CD14-positive monocyte (primary cell): ENCODE results near the gene NPC2. TPM values are rescaled to one million over a fixed set of nuclear protein-coding genes. Genes with fewer than 3 reads are reported as not detected.

Experiments
- DNase-seq, 3 donors: peaks; one replicate each; pipeline ENCODE4 v3.0.0-alpha.2; 2011 to 2022
- H2AFZ ChIP-seq: 2 replicates; pipeline ENCODE4 v1.6.0; 2012; ENCODE audit warnings: mild to moderate bottlenecking, low read depth, low read length, inconsistent platforms; ENCODE audit not compliant: insufficient read depth, poor library complexity, severe bottlenecking
- H3K27ac ChIP-seq, 2 donors: 1 replicate in 1 of 2; 2 replicates in 1 of 2; pipeline ENCODE4 v1.5.1; 2012 to 2013; ENCODE audit warnings: low read length in 2 of 2, control low read depth in 1 of 2, inconsistent platforms in 1 of 2, low read depth in 1 of 2, mild to moderate bottlenecking in 1 of 2
- H3K27me3 ChIP-seq, 2 donors: one replicate each; pipeline versions ENCODE4 v1.6.0 to v1.6.1; 2011 to 2013; ENCODE audit warnings: low read length in 2 of 2; ENCODE audit not compliant: control insufficient read depth in 2 of 2, insufficient read depth in 2 of 2
- H3K36me3 ChIP-seq, 2 donors: replicated peaks in 1 of 2; 1 replicate in 1 of 2; 2 replicates in 1 of 2; pipeline versions ENCODE4 v1.5.1 to v1.6.1; 2012 to 2013; ENCODE audit warnings: low read length in 2 of 2, control low read depth in 1 of 2, inconsistent platforms in 1 of 2, mild to moderate bottlenecking in 1 of 2; ENCODE audit not compliant: insufficient read depth in 2 of 2, control insufficient read depth in 1 of 2
- H3K4me1 ChIP-seq, 2 donors: 1 replicate in 1 of 2; 2 replicates in 1 of 2; pipeline versions ENCODE4 v1.5.1 to v1.6.1; 2012 to 2013; ENCODE audit warnings: low read length in 2 of 2, control low read depth in 1 of 2, inconsistent platforms in 1 of 2, mild to moderate bottlenecking in 1 of 2, moderate library complexity in 1 of 2; ENCODE audit not compliant: insufficient read depth in 2 of 2, control insufficient read depth in 1 of 2
- H3K4me2 ChIP-seq: replicated peaks from 2 replicates; pipeline ENCODE3; 2012; ENCODE audit warnings: low read length, moderate library complexity, mild to moderate bottlenecking; ENCODE audit not compliant: poor library complexity, severe bottlenecking; ENCODE audit errors: extremely low read depth
- H3K4me3 ChIP-seq, 3 experiments: fragments of 200-600 bp in 1 of 3; sonication (generic) in 1 of 3; replicated peaks in 1 of 3; 1 replicate in 2 of 3; 2 replicates in 1 of 3; pipeline ENCODE4 v1.5.1; 2011 to 2013; ENCODE audit warnings: low read length in 3 of 3, mild to moderate bottlenecking in 3 of 3, control low read depth in 2 of 3, low read depth in 2 of 3, inconsistent platforms in 1 of 3, moderate library complexity in 1 of 3
- H3K79me2 ChIP-seq: 2 replicates; pipeline ENCODE4 v1.6.0; 2012; ENCODE audit warnings: mild to moderate bottlenecking, control low read depth, inconsistent platforms, low read length, moderate library complexity; ENCODE audit not compliant: insufficient read depth
- H3K9ac ChIP-seq: 2 replicates; pipeline ENCODE4 v1.6.0; 2017; ENCODE audit warnings: low read length, mild to moderate bottlenecking; ENCODE audit not compliant: insufficient read depth, poor library complexity, severe bottlenecking
- H3K9me3 ChIP-seq, 2 donors: replicated peaks in 1 of 2; 1 replicate in 1 of 2; 2 replicates in 1 of 2; pipeline versions ENCODE4 v1.5.1 to v1.6.1; 2012 to 2013; ENCODE audit warnings: low read length in 2 of 2, control low read depth in 1 of 2; ENCODE audit not compliant: control insufficient read depth in 1 of 2, insufficient read depth in 1 of 2
- H4K20me1 ChIP-seq: 2 replicates; pipeline ENCODE4 v1.6.0; 2012; ENCODE audit warnings: mild to moderate bottlenecking, low read length, control low read depth, moderate library complexity; ENCODE audit not compliant: insufficient read depth
- H3K27ac Mint-ChIP-seq, 7 donors: one replicate each; pipeline ENCODE4 v1.8.0; 2020; ENCODE audit warnings: mild to moderate bottlenecking in 7 of 7, mixed read lengths in 7 of 7, moderate library complexity in 6 of 7, inconsistent platforms in 2 of 7
- H3K27me3 Mint-ChIP-seq, 3 donors: one replicate each; pipeline ENCODE4 v1.8.0; 2021 to 2022; ENCODE audit warnings: low read depth in 3 of 3, mild to moderate bottlenecking in 3 of 3, mixed read lengths in 3 of 3, moderate library complexity in 3 of 3, inconsistent platforms in 1 of 3
- H3K36me3 Mint-ChIP-seq, 2 donors: one replicate each; pipeline ENCODE4 v1.8.0; 2020; ENCODE audit warnings: mixed read lengths in 2 of 2, inconsistent platforms in 1 of 2, mild to moderate bottlenecking in 1 of 2
- H3K4me1 Mint-ChIP-seq: one replicate; pipeline ENCODE4 v1.8.0; 2020; ENCODE audit warnings: mild to moderate bottlenecking, mixed read lengths
- H3K4me3 Mint-ChIP-seq, 2 donors: one replicate each; pipeline ENCODE4 v1.8.0; 2020; ENCODE audit warnings: mild to moderate bottlenecking in 2 of 2, mixed read lengths in 2 of 2, moderate library complexity in 1 of 2
- H3K9me3 Mint-ChIP-seq, 7 donors: one replicate each; pipeline ENCODE4 v1.8.0; 2020 to 2022; ENCODE audit warnings: mixed read lengths in 7 of 7, mild to moderate bottlenecking in 6 of 7, moderate library complexity in 6 of 7, inconsistent platforms in 2 of 7
- CTCF ChIP-seq: fragments of 200-600 bp; IDR thresholded peaks from one replicate; pipeline ENCODE4 v1.8.0; 2022; ENCODE audit warnings: antibody characterized with exemption, mild to moderate bottlenecking
- WGBS: methylation state at CpG from one replicate; pipeline ENCODE4 v1.1.5; 2013; ENCODE audit warnings: missing lambda C conversion rate; ENCODE audit not compliant: insufficient coverage; 5-methylcytosine and 5-hydroxymethylcytosine counted together
- intact Hi-C, 2 donors: fragments of 100-400 bp; cut with micrococcal nuclease; formaldehyde crosslinking; loops; one replicate each; pipeline versions ENCODE4 v1.15.0 to v1.15.1; 2023
- polyA plus RNA-seq, 3 donors: library from polyadenylated mRNA; depleted of rRNA in 1 of 3; unstranded in 2 of 3; stranded (reverse) in 1 of 3; fragments of 300-500 nt in 2 of 3; fragments of >200 nt in 1 of 3; fragmentation: Illumina TruSeq in 2 of 3; gene quantifications; 1 replicate in 2 of 3; 2 replicates in 1 of 3; pipeline ENCODE4 v1.2.3, GENCODE V29; 2012 to 2021

The NPC2 gene
- polyA plus RNA-seq, 3 donors: 675 to 1,159 (median 772) TPM

GRCh38 chr14:74475678-74476077, 17.4 kb downstream of the NPC2 start:
- no peaks in the 10 kb centered on the region for H3K79me2 ChIP-seq
- WGBS: no CpG with 5 or more reads among the region's 3 CpGs
- peaks cover 0 to 2% (median 0%) of the 10 kb centered on the region in 3 donors for H3K27me3 Mint-ChIP-seq
- no peaks in the 10 kb centered on the region for H3K9me3 ChIP-seq
- H3K4me1 ChIP-seq: peaks cover 4 to 5% of the 10 kb centered on the region in 2 donors
- H3K9ac ChIP-seq: no peak overlapping the region
- H3K27me3 ChIP-seq: no peaks in the 10 kb centered on the region
- H3K36me3 ChIP-seq: peaks cover 67 to 96% of the 10 kb centered on the region in 2 donors
- H3K4me3 Mint-ChIP-seq: no peak overlapping the region
- H3K27ac ChIP-seq: no peak overlapping the region
- intact Hi-C loops: no loop called here
- H4K20me1 ChIP-seq: peaks cover 73% of the 10 kb centered on the region
- TF ChIP-seq CTCF: no peak
- no peak overlapping the region for H3K4me3 ChIP-seq
- H3K27ac Mint-ChIP-seq: no peak overlapping the region
- no peak overlapping the region for H3K4me2 ChIP-seq
- DNase-seq: no peak
- peaks cover 73 to 96% of the 10 kb centered on the region in 2 donors for H3K36me3 Mint-ChIP-seq
- peaks cover 11% of the 10 kb centered on the region for H3K4me1 Mint-ChIP-seq
- H3K9me3 Mint-ChIP-seq: peaks cover 3 to 7% (median 4%) of the 10 kb centered on the region in 7 donors
- H2AFZ ChIP-seq: no peak overlapping the region

GRCh38 chr14:74474376-74474775, 18.7 kb downstream of the NPC2 start:
- no peak overlapping the region for H3K4me3 Mint-ChIP-seq
- Histone ChIP-seq H3K27ac (no peak overlapping the region), H3K9me3 (no peaks in the 10 kb centered on the region), H3K4me3 (no peak overlapping the region), H3K27me3 (no peaks in the 10 kb centered on the region), H3K4me2 (no peak overlapping the region), H4K20me1 (peaks cover 60% of the 10 kb centered on the region), H3K36me3 (peaks cover 54 to 96% of the 10 kb centered on the region in 2 donors), H3K9ac (no peak overlapping the region), H2AFZ (no peak overlapping the region), H3K4me1 (peaks cover 4 to 5% of the 10 kb centered on the region in 2 donors), H3K79me2 (no peaks in the 10 kb centered on the region)
- DNase-seq: no peak
- peaks cover 3 to 7% (median 4%) of the 10 kb centered on the region in 7 donors for H3K9me3 Mint-ChIP-seq
- H3K36me3 Mint-ChIP-seq: peaks cover 63 to 93% of the 10 kb centered on the region in 2 donors
- H3K27me3 Mint-ChIP-seq: peaks cover 0 to 2% (median 0%) of the 10 kb centered on the region in 3 donors
- H3K4me1 Mint-ChIP-seq: peaks cover 11% of the 10 kb centered on the region
- H3K27ac Mint-ChIP-seq: no peak overlapping the region
- intact Hi-C loops: no loop called here
- 78% methylated on average over 1 of the region's 2 CpGs for WGBS
- no peak for TF ChIP-seq CTCF
